ENCODE results near the gene LGALS9C. TPM values are rescaled to one million over a fixed set of nuclear protein-coding genes. Genes with fewer than 3 reads are reported as not detected.
"Not testable (repeated sequence)": the region's sequence is repeated elsewhere in the genome, so short reads cannot be mapped to it uniquely, and the experiment has no call there.

Gene LGALS9C
- total RNA-seq, 4 donors from 2014 or later = 0.30 to 0.76 (median 0.30) TPM; not detected in 1

GRCh38 chr17:18530405-18530804 lies 53.8 kb downstream of the LGALS9C start:
- H3K4me3 ChIP-seq (ENCODE audit: low read depth, poor library complexity, severe bottlenecking); DNase-seq (ENCODE audit: low spot score in 2 of 2); intact Hi-C loops (cut with DNase I; ENCODE audit: low total_unique reads): not testable (repeated sequence)

- 25 to 31% methylated on average over 4 to 5 of the region's 5 CpGs for WGBS, 2 donors
- H3K4me3 ChIP-seq (ENCODE audit: low read depth, poor library complexity, severe bottlenecking); DNase-seq (ENCODE audit: low spot score in 2 of 2); intact Hi-C loops (cut with DNase I; ENCODE audit: low total_unique reads): not testable (repeated sequence)
These were observed 65.6 kb downstream of the LGALS9C start for GRCh38 chr17:18542234-18542633.

GRCh38 chr17:18542907-18543306 lies 66.3 kb downstream of the LGALS9C start:
- H3K4me3 ChIP-seq (ENCODE audit: low read depth, poor library complexity, severe bottlenecking); intact Hi-C loops (cut with DNase I; ENCODE audit: low total_unique reads); DNase-seq (ENCODE audit: low spot score in 2 of 2): not testable (repeated sequence)
- WGBS, 2 donors = 46 to 94% methylated on average over 2 to 4 of the region's 5 CpGs

Other genes with a start within 250 kb of the LGALS9C start
- 100 to 1,000 TPM; 202 to 292 (median 238) TPM for gene FLII, start 218.1 kb upstream of the LGALS9C start, total RNA-seq
- gene MIEF2, start 216.1 kb upstream of the LGALS9C start, total RNA-seq = 10 to 100 TPM; 24.3 to 57.7 (median 34.2) TPM
- 10 to 100 TPM; 18.7 to 46.4 (median 28.4) TPM for gene TOP3A, start 161.8 kb upstream of the LGALS9C start, total RNA-seq
- 10 to 100 TPM; 14.0 to 23.7 (median 18.4) TPM for gene SMCR8, start 161.5 kb upstream of the LGALS9C start, total RNA-seq
- gene SHMT1, start 113.2 kb upstream of the LGALS9C start, total RNA-seq = 10 to 100 TPM; 49.2 to 63.8 (median 54.6) TPM
- gene EVPLL, start 99.0 kb upstream of the LGALS9C start, total RNA-seq = 10 to 100 TPM in 1 of 4 donors, 1 to 10 TPM in 3; 4.4 to 19.9 (median 5.2) TPM
- not detected for gene TBC1D28, start 167.6 kb downstream of the LGALS9C start, total RNA-seq
- gene FOXO3B, start 205.5 kb downstream of the LGALS9C start, total RNA-seq = 10 to 100 TPM in 1 of 4 donors, 1 to 10 TPM in 3; 7.7 to 17.4 (median 8.2) TPM